ENCODE results near the gene KLLN. TPM values are rescaled to one million over a fixed set of nuclear protein-coding genes. Genes with fewer than 3 reads are reported as not detected.
"Not testable (repeated sequence)": the region's sequence is repeated elsewhere in the genome, so short reads cannot be mapped to it uniquely, and the experiment has no call there.

KLLN gene
- under 1 TPM; 0.56 to 0.58 TPM for total RNA-seq
- long read RNA-seq = 0 reads

GRCh38 chr10:87863053-87863943, at the start of gene KLLN, which contains the start of gene PTEN:
Gene KLLN (minus strand): TSS chr10:87863533. CDS start chr10:87862487, 1,046 bp downstream.
Gene PTEN (plus strand): TSS chr10:87863625. CDS start chr10:87864470, 845 bp downstream.
- intact Hi-C loops (cut with DNase I) = loop anchor here in 1 of 2 donors (5.0 kb wide), 3 partner anchors 234 to 524 kb away; no protein-coding TSS in a partner anchor
- peak; percentile 71 to 83 for ATAC-seq

GRCh38 chr10:87903396-87903795, 40.1 kb upstream of the KLLN start:
- DNase-seq; intact Hi-C loops (cut with DNase I); ATAC-seq: not testable (repeated sequence)

More at GRCh38 chr10:87863053-87863943, at the start of gene KLLN, which contains the start of gene PTEN:
- peak; percentile 92 for DNase-seq

GRCh38 chr10:87897957-87898356, 34.6 kb upstream of the KLLN start:
- intact Hi-C loops (cut with DNase I); DNase-seq; ATAC-seq: not testable (repeated sequence)

- ATAC-seq (no peak), DNase-seq (no peak)
- intact Hi-C loops (cut with DNase I) = no loop called here
Observed at GRCh38 chr10:87896216-87896615, 32.9 kb upstream of the KLLN start.

GRCh38 chr10:87895430-87895829, 32.1 kb upstream of the KLLN start:
- DNase-seq = no peak
- no peak for ATAC-seq
- intact Hi-C loops (cut with DNase I) = no loop called here

- DNase-seq (no peak), ATAC-seq (no peak)
- intact Hi-C loops (cut with DNase I) = no loop called here
Observed at GRCh38 chr10:87887548-87888289, 24.4 kb upstream of the KLLN start.

GRCh38 chr10:87887146-87887545, 23.8 kb upstream of the KLLN start:
- ATAC-seq (no peak), DNase-seq (no peak)
- intact Hi-C loops (cut with DNase I) = no loop called here

GRCh38 chr10:87886635-87887034, 23.3 kb upstream of the KLLN start:
- intact Hi-C loops (cut with DNase I) = no loop called here
- no peak for ATAC-seq
- no peak for DNase-seq

- no peak for DNase-seq
- intact Hi-C loops (cut with DNase I) = no loop called here
- no peak for ATAC-seq
Observed at GRCh38 chr10:87882555-87883294, 19.4 kb upstream of the KLLN start.

GRCh38 chr10:87881373-87882059, 18.2 kb upstream of the KLLN start:
- intact Hi-C loops (cut with DNase I); DNase-seq; ATAC-seq: not testable (repeated sequence)

- DNase-seq (no peak), ATAC-seq (no peak)
- intact Hi-C loops (cut with DNase I) = no loop called here
Observed at GRCh38 chr10:87880336-87880735, 17.0 kb upstream of the KLLN start.

- ATAC-seq = no peak
- no peak for DNase-seq
- intact Hi-C loops (cut with DNase I) = no loop called here
Observed at GRCh38 chr10:87878664-87879459, 15.5 kb upstream of the KLLN start.

GRCh38 chr10:87875929-87876571, 12.7 kb upstream of the KLLN start:
- ATAC-seq = no peak
- intact Hi-C loops (cut with DNase I) = no loop called here
- DNase-seq = no peak

- intact Hi-C loops (cut with DNase I) = no loop called here
- no peak for DNase-seq
- ATAC-seq = no peak
Observed at GRCh38 chr10:87873656-87874055, 10.3 kb upstream of the KLLN start.

- no peak for ATAC-seq
- no peak for DNase-seq
- intact Hi-C loops (cut with DNase I) = no loop called here
Observed at GRCh38 chr10:87872828-87873227, 9.5 kb upstream of the KLLN start.

GRCh38 chr10:87869773-87870551, 6.6 kb upstream of the KLLN start:
- intact Hi-C loops (cut with DNase I) = loop anchor here in 1 of 2 donors (5.0 kb wide), 1 partner anchor 57 kb away; no protein-coding TSS in a partner anchor
- ATAC-seq (no peak), DNase-seq (no peak)
